ENCODE data around the gene NAP1L3.

NAP1L3 gene

GRCh38 chrX:93673056-93673868, at the start of gene NAP1L3:
TSS of gene NAP1L3 (minus strand) at chrX:93673578. CDS start at chrX:93673304, 274 bp downstream.
- peak; percentile 48 for DNase-seq (ENCODE audit: low spot score)

- DNase-seq (ENCODE audit: low spot score), result no peak
Measured at GRCh38 chrX:93711076-93711475, 37.7 kb upstream of the NAP1L3 start.

GRCh38 chrX:93703701-93704100, 30.3 kb upstream of the NAP1L3 start:
- DNase-seq (ENCODE audit: low spot score), result no peak

GRCh38 chrX:93695981-93696380, 22.6 kb upstream of the NAP1L3 start:
- DNase-seq (ENCODE audit: low spot score), result no peak

GRCh38 chrX:93673869-93674271, 492 bp upstream of the NAP1L3 start, which contains the start of gene FAM133A:
TSS of gene FAM133A (plus strand) at chrX:93674206. CDS start at chrX:93709420, 35,214 bp downstream.
- DNase-seq (ENCODE audit: low spot score), result peak; percentile 15

GRCh38 chrX:93660575-93660974, 12.8 kb downstream of the NAP1L3 start:
- DNase-seq (ENCODE audit: low spot score), result no peak

GRCh38 chrX:93649381-93649780, 24.0 kb downstream of the NAP1L3 start:
- DNase-seq (ENCODE audit: low spot score), result no peak

- DNase-seq (ENCODE audit: low spot score), result no peak
Measured at GRCh38 chrX:93637591-93637990, 35.8 kb downstream of the NAP1L3 start.
